ENCODE results near the gene INSC.

DNA sequence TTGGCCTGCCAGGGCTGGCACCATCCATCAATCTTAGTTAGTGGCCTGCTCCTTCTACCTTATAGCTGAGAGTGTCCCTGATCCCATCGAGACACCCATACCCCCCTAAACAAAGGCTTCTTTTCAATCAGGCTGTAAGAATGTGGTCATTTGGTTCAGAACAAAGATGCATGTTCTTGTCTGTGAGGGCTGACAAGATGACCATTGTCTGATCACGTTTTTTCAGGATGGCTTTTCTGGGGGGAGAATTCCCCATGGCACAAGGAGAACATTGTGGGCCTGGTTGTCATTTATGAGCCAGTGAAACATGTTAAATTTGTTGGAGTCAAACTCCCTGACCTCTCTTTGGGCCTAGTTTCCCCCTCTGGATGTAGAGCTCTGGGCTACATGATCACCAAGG lies 160.4 kb downstream of the INSC start:
- no peak for TF ChIP-seq CTCF (IDR thresholded peaks at IDR 0.05)
- no peak for TF ChIP-seq POLR2A (IDR thresholded peaks at IDR 0.05)
